Parathyroid adenoma (tissue), 2 donors: Measurements from ENCODE around the gene RBM33.

Source experiments
- H2AFZ ChIP-seq: fragments of 300-600 bp; sonication (generic); one replicate; pipeline ENCODE4 v1.7.0; 2017; ENCODE audit warnings: antibody characterized with exemption, mild to moderate bottlenecking
- H3K27ac ChIP-seq: fragments of 300-600 bp; sonication (generic); one replicate; pipeline ENCODE4 v1.7.0; 2017
- H3K27me3 ChIP-seq: fragments of 300-600 bp; sonication (generic); one replicate; pipeline ENCODE4 v1.7.0; 2017; ENCODE audit warnings: low read length; ENCODE audit not compliant: control insufficient read depth, insufficient read depth
- H3K36me3 ChIP-seq: fragments of 300-600 bp; sonication (generic); one replicate; pipeline ENCODE4 v1.7.0; 2017; ENCODE audit warnings: low read length; ENCODE audit not compliant: control insufficient read depth, insufficient read depth
- H3K4me1 ChIP-seq: fragments of 300-600 bp; sonication (generic); one replicate; pipeline ENCODE4 v1.7.0; 2017; ENCODE audit warnings: control low read depth
- H3K4me2 ChIP-seq: fragments of 300-600 bp; sonication (generic); one replicate; pipeline ENCODE4 v1.7.0; 2017; ENCODE audit warnings: low read length
- H3K4me3 ChIP-seq: fragments of 300-600 bp; sonication (generic); one replicate; pipeline ENCODE4 v1.7.0; 2017; ENCODE audit warnings: low read depth, low read length
- H3K79me2 ChIP-seq: fragments of 300-600 bp; sonication (generic); one replicate; pipeline ENCODE4 v1.7.0; 2017; ENCODE audit warnings: control low read depth
- H3K9ac ChIP-seq: fragments of 300-600 bp; sonication (generic); one replicate; pipeline ENCODE4 v1.7.0; 2017; ENCODE audit warnings: mild to moderate bottlenecking
- H3K9me3 ChIP-seq: fragments of 300-600 bp; sonication (generic); one replicate; pipeline ENCODE4 v1.7.0; 2017; ENCODE audit warnings: low read length; ENCODE audit not compliant: control insufficient read depth
- TF ChIP-seq, protein P1 (sequence below): fragments of 300-600 bp; sonication (generic); IDR thresholded peaks from one replicate; pipeline ENCODE4 v1.7.0; 2017; ENCODE audit warnings: antibody characterized with exemption, mild to moderate bottlenecking
- donor health status: primary hyperparathyroidism.

RBM33 gene

GRCh38 chr7:155656891-155657290 is 12.4 kb downstream of the RBM33 start:
- no peaks in the 10 kb centered on the region for H3K9me3 ChIP-seq
- TF ChIP-seq, protein P1, sequence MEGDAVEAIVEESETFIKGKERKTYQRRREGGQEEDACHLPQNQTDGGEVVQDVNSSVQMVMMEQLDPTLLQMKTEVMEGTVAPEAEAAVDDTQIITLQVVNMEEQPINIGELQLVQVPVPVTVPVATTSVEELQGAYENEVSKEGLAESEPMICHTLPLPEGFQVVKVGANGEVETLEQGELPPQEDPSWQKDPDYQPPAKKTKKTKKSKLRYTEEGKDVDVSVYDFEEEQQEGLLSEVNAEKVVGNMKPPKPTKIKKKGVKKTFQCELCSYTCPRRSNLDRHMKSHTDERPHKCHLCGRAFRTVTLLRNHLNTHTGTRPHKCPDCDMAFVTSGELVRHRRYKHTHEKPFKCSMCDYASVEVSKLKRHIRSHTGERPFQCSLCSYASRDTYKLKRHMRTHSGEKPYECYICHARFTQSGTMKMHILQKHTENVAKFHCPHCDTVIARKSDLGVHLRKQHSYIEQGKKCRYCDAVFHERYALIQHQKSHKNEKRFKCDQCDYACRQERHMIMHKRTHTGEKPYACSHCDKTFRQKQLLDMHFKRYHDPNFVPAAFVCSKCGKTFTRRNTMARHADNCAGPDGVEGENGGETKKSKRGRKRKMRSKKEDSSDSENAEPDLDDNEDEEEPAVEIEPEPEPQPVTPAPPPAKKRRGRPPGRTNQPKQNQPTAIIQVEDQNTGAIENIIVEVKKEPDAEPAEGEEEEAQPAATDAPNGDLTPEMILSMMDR, result no peak
- H3K79me2 ChIP-seq, result peaks cover 69% of the 10 kb centered on the region
- H3K27ac ChIP-seq, result no peak overlapping the region
- peaks cover 4% of the 10 kb centered on the region for H3K4me1 ChIP-seq
- no peak overlapping the region for H3K4me2 ChIP-seq
- no peak overlapping the region for H3K4me3 ChIP-seq
- no peaks in the 10 kb centered on the region for H3K27me3 ChIP-seq
- H2AFZ ChIP-seq, result no peak overlapping the region
- H3K9ac ChIP-seq, result no peak overlapping the region
- H3K36me3 ChIP-seq, result no peaks in the 10 kb centered on the region

DNA sequence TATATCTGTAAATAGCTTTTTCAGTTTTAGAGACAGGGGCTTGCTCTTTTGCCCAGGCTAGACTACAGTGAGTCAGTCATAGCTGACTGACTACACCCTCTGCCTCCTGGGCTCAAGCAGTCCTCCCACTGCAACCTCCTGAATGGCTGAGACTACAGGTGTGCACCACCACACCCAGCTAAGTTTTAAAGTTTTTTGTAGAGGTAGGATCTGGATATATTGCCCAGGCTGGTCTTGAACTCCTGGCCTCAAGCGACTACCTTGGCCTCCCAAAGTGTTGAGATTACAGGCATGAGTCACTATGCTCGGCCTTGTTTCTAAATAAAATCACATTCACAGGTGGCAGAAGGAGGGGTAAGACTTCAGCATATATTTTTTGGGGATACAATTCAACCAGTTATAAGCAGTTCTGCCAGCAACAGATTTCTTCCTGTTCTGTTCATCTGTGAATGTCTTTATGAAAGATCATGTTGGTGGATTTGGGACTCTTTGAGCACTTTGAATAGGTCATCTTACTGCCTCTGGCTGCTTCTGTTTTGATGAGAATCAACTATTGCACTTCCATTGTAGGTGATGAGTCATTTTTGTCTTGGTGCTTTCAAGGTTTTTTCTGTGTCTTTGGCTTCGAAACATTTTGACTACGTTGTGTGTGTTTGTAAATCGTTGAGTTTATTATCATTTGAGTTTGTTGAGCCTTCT is 15.7 kb downstream of the RBM33 start:
- Histone ChIP-seq H3K9me3 (no peaks in the 10 kb centered on the region), H3K4me1 (peaks cover 7% of the 10 kb centered on the region)
- TF ChIP-seq, protein P1, result no peak

DNA sequence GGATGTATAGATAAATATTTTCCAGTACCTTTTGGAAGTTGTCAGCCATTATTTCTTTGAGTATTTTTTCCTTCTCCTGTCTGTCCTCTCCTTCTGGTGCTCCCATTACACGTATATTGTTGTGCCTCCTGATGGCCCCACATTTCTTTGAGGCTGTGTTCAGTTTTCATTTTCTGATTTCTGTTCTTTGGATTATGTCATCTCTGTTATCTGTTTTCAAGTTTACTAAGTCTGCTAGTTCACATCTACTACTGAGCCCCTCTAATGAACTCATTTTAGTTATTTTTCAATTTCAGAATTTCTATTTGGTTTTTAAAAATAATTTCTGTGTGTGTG is 16.3 kb downstream of the RBM33 start:
- H3K36me3 ChIP-seq, result no peaks in the 10 kb centered on the region
- H3K4me1 ChIP-seq, result peaks cover 11% of the 10 kb centered on the region
- no peak overlapping the region for H2AFZ ChIP-seq
- no peak overlapping the region for H3K9ac ChIP-seq
- TF ChIP-seq, protein P1, result no peak
- H3K9me3 ChIP-seq, result no peaks in the 10 kb centered on the region
- no peak overlapping the region for H3K4me2 ChIP-seq
- no peak overlapping the region for H3K27ac ChIP-seq
- no peak overlapping the region for H3K4me3 ChIP-seq
- peaks cover 80% of the 10 kb centered on the region for H3K79me2 ChIP-seq
- H3K27me3 ChIP-seq, result no peaks in the 10 kb centered on the region

More for the DNA sequence above, 15.7 kb downstream of the RBM33 start:
- no peak overlapping the region for H3K9ac ChIP-seq
- H2AFZ ChIP-seq, result no peak overlapping the region
- peaks cover 75% of the 10 kb centered on the region for H3K79me2 ChIP-seq
- H3K4me2 ChIP-seq, result no peak overlapping the region
- H3K27me3 ChIP-seq, result no peaks in the 10 kb centered on the region
- H3K27ac ChIP-seq, result no peak overlapping the region
- H3K4me3 ChIP-seq, result no peak overlapping the region
- H3K36me3 ChIP-seq, result no peaks in the 10 kb centered on the region

- peaks cover 78% of the 10 kb centered on the region for H3K79me2 ChIP-seq
- TF ChIP-seq, protein P1, result no peak
- H3K9ac ChIP-seq, result no peak overlapping the region
- H2AFZ ChIP-seq, result no peak overlapping the region
- no peaks in the 10 kb centered on the region for H3K36me3 ChIP-seq
- H3K4me1 ChIP-seq, result peaks cover 8% of the 10 kb centered on the region
- H3K9me3 ChIP-seq, result no peaks in the 10 kb centered on the region
- no peak overlapping the region for H3K4me3 ChIP-seq
- H3K27me3 ChIP-seq, result no peaks in the 10 kb centered on the region
- no peak overlapping the region for H3K4me2 ChIP-seq
- no peak overlapping the region for H3K27ac ChIP-seq
Measured at GRCh38 chr7:155662343-155663043, 18.0 kb downstream of the RBM33 start.
